Stimulated activated CD4-positive, alpha-beta T cell treated with anti-CD3 and anti-CD28 coated beads, Interleukin-2, amount 100 ng/mL, for 48 hours (primary cell): ENCODE data around the gene MRAS.
"Not testable (repeated sequence)": the region's sequence is repeated elsewhere in the genome, so short reads cannot be mapped to it uniquely, and the experiment has no call there.

Experiments used
- DNase-seq, 2 donors: peaks; one replicate each; pipeline ENCODE4 v3.0.0-alpha.2; 2020

The MRAS gene

DNA sequence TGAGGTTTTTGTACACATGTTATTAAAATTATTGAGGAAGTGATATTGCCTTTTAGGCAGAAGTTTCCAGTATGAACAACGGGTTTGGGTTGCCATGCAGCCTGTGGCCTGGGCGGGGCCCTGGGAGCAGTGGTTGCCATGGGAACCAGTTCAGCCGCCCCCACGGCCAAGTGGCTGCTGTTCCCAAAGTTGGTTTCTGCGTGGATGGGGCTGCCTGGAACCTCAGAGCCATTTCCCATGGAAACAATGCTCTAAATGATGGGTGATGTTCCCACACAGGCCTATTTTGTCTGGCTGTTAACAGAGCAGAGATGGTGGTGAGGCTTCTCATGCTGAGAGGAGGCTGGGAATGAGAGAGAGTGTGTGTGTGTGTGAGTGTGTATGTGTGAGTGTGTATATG is 19.5 kb downstream of the MRAS start:
- DNase-seq: no peak

DNA sequence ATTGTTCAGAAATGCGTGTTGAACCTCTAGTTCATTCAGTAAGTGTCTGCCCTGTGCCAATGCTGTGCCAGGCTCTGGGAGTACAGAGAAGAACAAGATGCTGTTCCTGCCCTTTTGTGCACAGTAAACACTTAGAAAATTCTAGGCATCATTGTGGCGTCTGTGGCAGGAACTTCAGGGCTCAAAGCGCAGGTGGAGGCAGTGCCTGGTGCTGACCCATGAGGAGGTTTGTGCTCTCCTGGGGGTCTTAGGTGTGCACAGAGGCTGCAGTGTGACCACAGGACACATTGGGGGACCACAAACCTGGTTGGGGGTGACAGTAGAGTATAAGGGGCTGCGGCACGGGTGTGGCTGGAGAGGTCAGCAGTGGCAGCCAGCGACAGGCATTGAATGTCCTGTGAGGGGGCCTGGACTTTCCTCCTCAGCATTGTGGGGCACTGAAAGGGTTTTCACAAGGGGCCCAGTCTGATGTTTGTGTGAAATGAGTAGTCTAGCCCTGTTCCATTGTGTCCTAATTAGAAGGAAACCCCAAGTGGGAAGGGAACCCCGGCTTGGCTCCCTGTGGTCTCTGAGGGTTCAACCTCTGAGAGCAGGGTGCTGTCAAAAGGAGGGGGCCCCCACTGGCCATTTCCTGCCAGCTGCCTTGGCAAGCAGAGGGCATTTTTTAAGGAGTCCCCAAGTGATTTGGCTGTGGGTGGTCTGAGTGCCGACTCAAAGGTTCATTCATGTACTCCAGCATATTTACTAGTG is 20.9 kb downstream of the MRAS start:
- DNase-seq: no peak

- no peak for DNase-seq
These were observed 21.9 kb downstream of the MRAS start for GRCh38 chr3:138370321-138370720.

GRCh38 chr3:138371070-138371965 is 22.9 kb downstream of the MRAS start:
- no peak for DNase-seq

GRCh38 chr3:138373087-138373735 is 24.8 kb downstream of the MRAS start:
- DNase-seq: no peak

GRCh38 chr3:138373736-138374094 is 25.3 kb downstream of the MRAS start:
- DNase-seq: no peak

GRCh38 chr3:138374573-138375134 is 26.3 kb downstream of the MRAS start:
- DNase-seq: no peak

DNA sequence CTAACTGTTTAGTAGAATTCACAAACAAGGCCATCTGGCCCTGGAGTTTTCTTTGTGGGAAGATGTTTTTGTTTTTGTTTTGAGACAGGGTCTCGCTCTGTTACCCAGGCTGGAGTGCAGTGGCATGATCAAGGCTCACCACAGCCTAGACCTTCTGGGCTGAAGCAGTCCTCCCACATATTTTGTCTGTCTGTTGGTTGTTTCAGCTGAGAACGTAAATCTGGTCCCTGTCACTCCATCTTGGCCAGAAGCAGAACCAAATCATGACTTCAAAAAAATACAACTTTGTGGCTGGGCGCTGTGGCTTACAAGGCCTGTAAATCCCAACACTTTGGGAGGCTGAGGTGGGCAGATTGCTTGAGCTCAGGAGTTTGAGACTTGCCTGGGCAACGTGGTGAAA is 27.1 kb downstream of the MRAS start:
- no peak for DNase-seq

DNA sequence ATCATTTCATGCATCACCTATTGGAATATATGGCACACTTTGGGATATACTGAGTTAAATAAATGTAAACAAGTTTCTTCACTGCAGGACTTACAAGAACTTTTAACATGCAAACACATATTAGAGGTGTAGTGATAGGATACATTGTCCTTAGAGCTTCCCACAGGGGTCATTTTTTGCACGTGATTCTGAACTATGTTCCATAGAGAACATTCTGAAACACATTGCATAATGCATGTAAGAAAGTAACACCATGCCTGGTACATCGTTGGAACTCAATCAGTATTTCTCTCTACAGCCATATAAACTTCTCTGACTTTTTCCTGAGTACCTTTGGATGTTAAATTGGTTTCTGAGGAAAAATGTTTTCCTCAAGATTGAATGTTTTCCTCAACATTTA is 28.3 kb downstream of the MRAS start:
- no peak for DNase-seq

DNA sequence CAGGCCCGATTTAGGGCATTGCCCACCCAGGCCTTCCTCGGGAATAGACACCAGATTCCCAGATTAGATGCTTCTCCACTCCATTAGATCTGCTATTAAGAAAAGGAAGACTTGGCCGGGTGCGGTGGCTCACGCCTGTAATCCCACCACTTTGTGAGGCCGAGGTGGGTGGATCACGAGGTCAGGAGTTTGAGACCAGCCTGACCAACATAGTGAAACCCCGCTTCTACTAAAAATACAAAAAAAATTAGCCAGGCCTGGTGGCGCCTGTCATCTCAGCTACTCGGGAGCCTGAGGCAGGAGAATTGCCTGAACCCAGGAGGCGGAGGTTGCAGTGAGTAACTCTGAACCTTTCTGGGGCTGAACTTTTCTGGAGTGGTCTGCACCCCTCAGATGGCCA is 28.8 kb downstream of the MRAS start:
- DNase-seq: not testable (repeated sequence)

GRCh38 chr3:138377804-138378203 is 29.4 kb downstream of the MRAS start:
- no peak for DNase-seq

DNA sequence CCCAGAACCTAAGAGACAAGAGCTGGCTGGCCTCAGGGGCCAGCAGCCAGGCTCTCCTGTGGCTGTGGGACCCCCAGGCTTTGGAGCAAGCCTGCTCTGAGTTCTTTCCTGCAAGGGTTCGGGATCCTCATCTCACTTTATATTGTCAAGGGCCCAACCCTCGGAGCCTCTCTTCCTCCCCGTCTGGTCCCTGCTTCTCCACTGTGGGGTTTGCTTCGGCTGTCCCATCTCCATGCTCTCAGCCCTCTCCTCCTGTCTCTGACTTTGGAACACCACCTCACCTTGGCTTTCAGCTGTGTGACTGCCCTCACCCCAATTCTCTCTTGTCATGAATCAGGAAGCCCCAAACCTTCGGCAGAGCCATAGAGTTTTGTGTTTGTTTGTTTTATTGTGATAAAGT is 30.0 kb downstream of the MRAS start:
- DNase-seq: no peak

DNA sequence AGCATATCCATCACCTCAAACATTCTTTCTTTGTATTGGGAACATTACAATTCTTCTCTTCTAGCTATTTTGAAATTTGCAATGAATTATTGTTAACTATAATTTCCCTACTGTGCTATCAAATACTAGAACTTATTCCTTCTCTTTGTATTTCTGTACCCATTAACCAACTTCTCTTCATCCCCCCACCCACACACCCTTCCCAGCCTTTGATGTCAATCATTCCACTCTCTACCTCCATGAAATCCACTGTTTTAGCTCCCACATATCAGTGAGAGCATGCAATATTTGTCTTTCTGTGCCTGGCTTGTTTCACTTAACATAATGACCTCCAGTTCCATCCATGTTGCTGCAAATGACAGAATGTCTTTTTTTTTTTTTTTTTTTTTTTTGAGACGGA is 30.6 kb downstream of the MRAS start:
- DNase-seq: no peak

DNA sequence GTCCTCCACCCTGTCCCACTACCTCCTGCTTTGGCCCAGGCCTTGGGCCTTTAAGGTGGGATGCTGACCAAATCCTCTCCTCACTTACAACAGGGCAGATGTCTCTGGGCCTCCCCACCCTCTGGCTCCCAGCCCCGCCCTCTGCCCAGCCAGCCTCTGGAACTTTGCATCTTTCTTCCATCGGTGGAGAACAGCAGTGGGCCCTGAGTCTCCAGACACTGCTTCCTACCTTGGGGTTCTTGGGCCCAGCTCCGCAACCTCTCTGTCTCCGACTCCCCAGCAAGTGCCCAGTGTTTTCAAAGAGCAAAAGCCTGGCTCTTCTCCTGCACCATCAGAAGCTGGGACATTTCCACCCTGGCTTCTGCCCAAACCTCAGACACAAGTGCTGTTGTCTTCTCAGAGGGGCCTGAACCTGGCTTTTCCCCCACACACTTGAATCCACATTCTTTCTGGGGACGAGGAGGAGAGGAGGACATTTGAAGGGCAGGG is 33.1 kb downstream of the MRAS start:
- DNase-seq: no peak

DNA sequence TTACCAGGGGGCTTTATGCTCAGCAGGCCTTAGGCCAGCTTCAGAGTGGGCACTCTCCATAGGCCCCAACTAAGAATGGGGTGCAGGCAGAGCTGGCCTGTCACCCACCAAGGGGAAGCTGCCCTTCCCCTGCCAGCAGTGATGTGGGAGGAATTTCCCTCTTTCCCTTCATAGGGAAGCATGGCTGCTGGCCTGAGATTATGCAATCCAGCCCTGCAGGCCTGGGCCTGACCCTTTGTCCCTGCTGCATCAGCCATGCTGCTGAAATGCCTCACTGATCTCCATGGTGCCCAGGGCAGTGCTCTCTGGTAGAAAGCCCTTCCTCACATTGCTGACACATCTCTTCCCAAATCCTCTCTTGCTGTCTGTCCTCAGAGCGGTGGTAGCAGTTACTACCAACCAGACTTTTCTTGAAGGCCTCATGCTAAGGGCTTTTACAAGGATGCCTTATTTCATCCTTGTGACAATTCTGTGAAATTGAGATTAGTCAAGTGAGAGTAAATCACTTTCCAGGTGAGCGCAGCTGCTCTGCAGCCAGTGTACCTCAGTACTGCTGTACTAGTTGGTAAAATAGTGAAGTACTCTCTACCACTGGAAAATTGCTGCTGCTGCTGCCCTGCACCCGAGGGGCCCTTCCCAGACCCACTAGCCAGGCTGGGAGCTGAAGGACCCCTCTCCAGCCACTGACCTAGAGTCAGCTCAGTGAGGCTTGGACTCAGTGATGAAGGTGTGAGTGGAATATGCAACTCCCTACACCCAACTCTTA is 33.8 kb downstream of the MRAS start:
- DNase-seq: no peak

DNA sequence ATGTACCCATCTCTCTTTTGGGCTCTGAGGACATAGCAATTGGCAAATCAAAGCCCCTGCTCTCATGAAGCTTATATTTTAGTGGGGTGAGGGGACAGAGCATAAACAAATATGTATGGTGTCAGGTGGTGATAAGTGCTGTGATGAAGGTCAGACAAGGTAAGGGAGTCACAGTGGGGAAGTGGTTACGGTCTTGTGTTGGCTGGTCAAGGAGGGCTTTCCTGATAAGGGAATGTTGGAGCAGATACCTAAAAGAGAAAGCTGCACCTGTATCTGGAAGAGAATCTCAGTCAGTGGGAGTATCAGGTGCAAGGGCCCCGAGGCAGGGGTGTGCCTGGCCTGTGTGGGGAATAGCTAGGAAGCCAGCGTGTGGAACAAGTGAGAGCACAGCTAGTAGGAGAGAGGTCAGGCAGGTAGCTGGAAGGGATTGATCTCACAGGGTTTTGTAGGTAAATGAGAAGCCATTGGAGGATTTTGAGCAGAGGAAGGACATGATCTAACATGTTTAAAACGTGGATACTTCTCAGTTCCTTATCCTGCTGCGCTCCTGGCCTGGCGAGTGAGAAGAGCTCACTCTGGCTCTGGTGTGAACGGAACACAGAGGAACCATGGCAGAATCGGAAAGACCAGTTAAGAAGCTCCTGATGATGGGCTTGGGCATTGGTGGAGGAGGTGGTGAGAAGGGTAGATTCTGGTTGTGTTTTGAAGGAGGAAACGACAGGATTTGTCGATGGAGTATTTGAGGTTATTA is 35.5 kb downstream of the MRAS start:
- no peak for DNase-seq

DNA sequence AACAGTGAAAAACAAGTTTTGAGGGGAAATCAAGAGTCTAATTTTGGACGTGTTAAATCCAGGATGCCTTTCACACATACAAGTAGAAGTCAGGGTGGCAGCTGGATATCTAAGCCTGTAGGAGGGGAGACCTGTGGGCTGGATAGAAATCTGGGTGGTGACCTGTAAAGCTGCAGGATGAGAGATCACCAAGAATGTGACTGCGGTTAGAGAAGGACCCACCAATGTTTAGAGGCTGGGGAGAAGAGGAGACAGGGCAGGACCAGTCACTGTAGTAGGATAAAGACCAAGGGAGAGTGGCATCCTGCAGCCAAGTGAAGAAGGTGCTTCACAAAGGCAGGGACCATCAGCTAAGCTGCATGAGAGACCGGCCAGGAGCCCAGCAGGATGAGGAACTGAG is 36.2 kb downstream of the MRAS start:
- no peak for DNase-seq

DNA sequence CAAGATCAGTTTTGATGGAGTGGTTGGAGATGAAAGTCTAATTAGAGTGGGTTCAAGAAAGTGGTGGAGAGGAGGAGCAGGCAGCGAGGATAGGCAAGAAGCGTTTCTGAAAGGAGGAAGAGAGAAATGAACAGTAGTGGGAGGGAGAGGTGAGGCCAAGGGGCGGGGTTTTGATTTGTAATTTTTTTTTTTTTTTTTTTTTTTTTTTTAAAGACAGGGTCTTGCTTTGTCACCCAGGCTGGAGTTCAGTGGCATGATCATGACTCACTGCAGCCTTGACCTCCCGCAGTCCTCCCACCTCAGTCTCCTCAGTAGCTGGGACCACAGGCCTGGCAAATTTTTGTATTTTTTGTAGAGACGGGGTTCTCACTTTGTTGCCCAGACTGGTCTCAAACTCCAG is 36.6 kb downstream of the MRAS start:
- DNase-seq: no peak

DNA sequence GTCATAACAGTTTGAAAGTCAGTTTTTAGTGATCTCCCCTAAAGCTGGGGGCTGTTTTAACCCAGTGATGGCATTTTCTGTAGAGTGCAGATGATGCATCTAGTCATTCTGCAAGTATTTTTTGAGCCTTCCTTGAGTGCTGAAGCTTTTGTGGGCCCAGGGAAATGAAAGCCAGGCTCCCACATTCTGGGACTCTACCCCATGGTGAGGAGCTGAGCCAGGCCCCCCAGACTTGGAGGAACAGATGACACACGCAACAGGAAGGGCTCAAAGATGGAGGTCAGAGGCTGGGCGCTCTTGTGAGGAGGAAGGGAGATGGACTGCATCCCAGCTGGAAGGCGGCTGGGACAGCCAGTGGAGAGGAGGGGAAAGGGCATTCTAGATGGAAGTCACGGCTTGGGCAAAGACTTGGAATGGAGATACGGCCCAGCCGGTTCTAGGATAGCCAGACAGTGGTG is 40.8 kb downstream of the MRAS start:
- DNase-seq: no peak

GRCh38 chr3:138389841-138390581 is 41.6 kb downstream of the MRAS start:
- no peak for DNase-seq

- DNase-seq: no peak
These were observed 42.2 kb downstream of the MRAS start for GRCh38 chr3:138390582-138390932.
